ENCODE results near the gene PRELP. TPM values are rescaled to one million over a fixed set of nuclear protein-coding genes. Genes with fewer than 3 reads are reported as not detected.

PRELP gene
- total RNA-seq, 1 experiment from 2014 or later = not detected

DNA sequence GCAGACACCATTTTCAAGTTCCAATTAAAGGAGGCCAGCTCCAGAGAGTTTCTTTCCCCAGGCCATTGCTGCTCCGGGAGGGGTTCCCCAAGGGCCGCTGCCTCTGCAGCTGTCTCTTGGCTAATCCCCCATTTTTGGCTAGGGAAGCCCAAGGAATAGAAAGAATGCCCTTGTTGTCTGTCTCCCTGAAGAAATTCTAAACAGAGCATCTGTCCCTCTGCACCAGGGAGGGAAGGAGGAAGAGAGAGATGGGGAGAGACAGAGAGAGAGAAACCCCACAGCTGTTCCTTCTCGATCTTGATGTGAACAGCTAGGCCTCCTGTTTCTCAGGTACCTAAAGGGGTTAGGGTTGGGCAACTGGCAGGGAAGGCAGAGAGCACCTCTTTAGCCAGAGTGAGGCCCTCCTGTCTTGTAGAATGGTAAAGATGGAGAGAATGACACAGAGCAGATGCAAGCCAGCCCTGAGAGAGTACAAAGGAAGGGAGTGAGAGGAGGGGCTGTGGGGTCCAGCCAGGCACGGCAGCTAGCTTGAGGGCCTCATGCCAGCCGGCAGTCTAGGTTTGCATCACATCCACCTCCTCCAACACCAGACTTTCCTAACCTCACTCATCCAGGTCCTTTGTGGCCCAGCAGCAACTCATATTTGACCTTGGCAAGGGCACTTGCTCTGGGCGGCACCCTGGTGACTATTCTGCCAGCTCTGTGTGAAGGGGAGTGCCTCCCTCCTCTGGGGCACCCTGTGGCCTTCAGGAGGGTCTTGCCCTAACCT lies 31.4 kb downstream of the PRELP start:
- Mint-ChIP-seq H3K27me3 (ENCODE audit: insufficient read depth, unreplicated experiment) (peaks cover 8% of the 10 kb centered on the region), H3K9me3 (ENCODE audit: unreplicated experiment) (no peaks in the 10 kb centered on the region), H3K36me3 (ENCODE audit: insufficient read depth, unreplicated experiment) (no peaks in the 10 kb centered on the region), H3K4me3 (ENCODE audit: unreplicated experiment) (no peak overlapping the region), H3K27ac (ENCODE audit: unreplicated experiment) (no peak overlapping the region), H3K4me1 (ENCODE audit: low read depth, unreplicated experiment) (peaks cover 10% of the 10 kb centered on the region)
- H3K36me3 ChIP-seq (ENCODE audit: control insufficient read depth, insufficient read depth, low read length) = no peaks in the 10 kb centered on the region
- TF ChIP-seq, protein P1, sequence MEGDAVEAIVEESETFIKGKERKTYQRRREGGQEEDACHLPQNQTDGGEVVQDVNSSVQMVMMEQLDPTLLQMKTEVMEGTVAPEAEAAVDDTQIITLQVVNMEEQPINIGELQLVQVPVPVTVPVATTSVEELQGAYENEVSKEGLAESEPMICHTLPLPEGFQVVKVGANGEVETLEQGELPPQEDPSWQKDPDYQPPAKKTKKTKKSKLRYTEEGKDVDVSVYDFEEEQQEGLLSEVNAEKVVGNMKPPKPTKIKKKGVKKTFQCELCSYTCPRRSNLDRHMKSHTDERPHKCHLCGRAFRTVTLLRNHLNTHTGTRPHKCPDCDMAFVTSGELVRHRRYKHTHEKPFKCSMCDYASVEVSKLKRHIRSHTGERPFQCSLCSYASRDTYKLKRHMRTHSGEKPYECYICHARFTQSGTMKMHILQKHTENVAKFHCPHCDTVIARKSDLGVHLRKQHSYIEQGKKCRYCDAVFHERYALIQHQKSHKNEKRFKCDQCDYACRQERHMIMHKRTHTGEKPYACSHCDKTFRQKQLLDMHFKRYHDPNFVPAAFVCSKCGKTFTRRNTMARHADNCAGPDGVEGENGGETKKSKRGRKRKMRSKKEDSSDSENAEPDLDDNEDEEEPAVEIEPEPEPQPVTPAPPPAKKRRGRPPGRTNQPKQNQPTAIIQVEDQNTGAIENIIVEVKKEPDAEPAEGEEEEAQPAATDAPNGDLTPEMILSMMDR (IDR thresholded peaks at IDR 0.05; ENCODE audit: insufficient read depth in 1 of 2, low read depth in 1 of 2, low read length in 1 of 2, severe bottlenecking in 1 of 2, unreplicated experiment in 1 of 2) = no peak
- intact Hi-C loops (cut with micrococcal nuclease; ENCODE audit: unreplicated experiment) = loop anchor here (10.0 kb wide), 1 partner anchor 88 kb away; no protein-coding TSS in a partner anchor
- POLR2A ChIA-PET = no interaction called here
- CTCF ChIA-PET = interaction anchor here (0.7 to 1.4 kb wide), 2 partner anchors 186 to 195 kb away, joined by 3 to 5 read pairs; no protein-coding TSS in a partner anchor
- H3K27me3 ChIP-seq (replicated peaks; ENCODE audit: control insufficient read depth, insufficient read depth, low read length) = no peaks in the 10 kb centered on the region
- peaks cover 11% of the 10 kb centered on the region for H3K4me1 ChIP-seq
- no TSS peak for BruUV-seq (replicated peaks)
- no peaks in the 10 kb centered on the region for H3K9me3 ChIP-seq
- DNase-seq = no peak
- H3K4me3 ChIP-seq (ENCODE audit: low read depth, low read length) = no peak overlapping the region

DNA sequence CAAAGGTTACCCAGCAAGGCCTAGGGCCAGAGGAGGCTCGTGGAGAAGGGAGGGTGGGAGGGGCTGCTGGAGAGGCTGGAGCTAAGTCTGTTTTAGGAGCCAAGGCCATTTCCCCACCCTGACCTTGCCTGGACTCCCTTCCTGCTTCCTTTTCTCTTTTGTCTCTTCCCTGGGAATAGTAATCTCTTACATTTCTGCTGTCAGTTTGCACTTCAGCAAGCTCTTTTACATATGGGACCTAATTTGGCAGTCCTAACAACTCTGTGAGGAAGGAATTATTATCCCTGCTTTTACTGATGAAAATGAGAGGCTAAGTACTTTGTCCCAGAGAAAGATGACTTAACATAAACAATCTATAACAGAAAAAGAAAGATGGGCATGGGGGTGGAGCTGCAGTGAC lies 32.2 kb downstream of the PRELP start:
- peaks cover 17% of the 10 kb centered on the region for H3K4me1 Mint-ChIP-seq (ENCODE audit: low read depth, unreplicated experiment)
- intact Hi-C loops (cut with micrococcal nuclease; ENCODE audit: unreplicated experiment) = loop anchor here (10.0 kb wide), 1 partner anchor 87 kb away; no protein-coding TSS in a partner anchor
- Histone ChIP-seq H3K27me3 (replicated peaks; ENCODE audit: control insufficient read depth, insufficient read depth, low read length) (no peaks in the 10 kb centered on the region), H3K4me3 (ENCODE audit: low read depth, low read length) (no peak overlapping the region), H3K36me3 (ENCODE audit: control insufficient read depth, insufficient read depth, low read length) (no peaks in the 10 kb centered on the region), H3K9me3 (no peaks in the 10 kb centered on the region), H3K4me1 (peaks cover 18% of the 10 kb centered on the region)
- H3K27me3 Mint-ChIP-seq (ENCODE audit: insufficient read depth, unreplicated experiment) = peaks cover 7% of the 10 kb centered on the region
- DNase-seq = no peak
- no peak overlapping the region for H3K27ac Mint-ChIP-seq (ENCODE audit: unreplicated experiment)
- BruUV-seq (replicated peaks) = no TSS peak
- TF ChIP-seq, protein P1 (IDR thresholded peaks at IDR 0.05; ENCODE audit: insufficient read depth in 1 of 2, low read depth in 1 of 2, low read length in 1 of 2, severe bottlenecking in 1 of 2, unreplicated experiment in 1 of 2) = no peak
- ChIA-PET POLR2A (no interaction called here), CTCF (interaction anchor here (0.6 to 1.4 kb wide), 3 partner anchors 44 to 194 kb away, joined by 3 to 7 read pairs (median 3); no protein-coding TSS in a partner anchor)
- H3K4me3 Mint-ChIP-seq (ENCODE audit: unreplicated experiment) = no peak overlapping the region
- H3K36me3 Mint-ChIP-seq (ENCODE audit: insufficient read depth, unreplicated experiment) = no peaks in the 10 kb centered on the region
- H3K9me3 Mint-ChIP-seq (ENCODE audit: unreplicated experiment) = no peaks in the 10 kb centered on the region

DNA sequence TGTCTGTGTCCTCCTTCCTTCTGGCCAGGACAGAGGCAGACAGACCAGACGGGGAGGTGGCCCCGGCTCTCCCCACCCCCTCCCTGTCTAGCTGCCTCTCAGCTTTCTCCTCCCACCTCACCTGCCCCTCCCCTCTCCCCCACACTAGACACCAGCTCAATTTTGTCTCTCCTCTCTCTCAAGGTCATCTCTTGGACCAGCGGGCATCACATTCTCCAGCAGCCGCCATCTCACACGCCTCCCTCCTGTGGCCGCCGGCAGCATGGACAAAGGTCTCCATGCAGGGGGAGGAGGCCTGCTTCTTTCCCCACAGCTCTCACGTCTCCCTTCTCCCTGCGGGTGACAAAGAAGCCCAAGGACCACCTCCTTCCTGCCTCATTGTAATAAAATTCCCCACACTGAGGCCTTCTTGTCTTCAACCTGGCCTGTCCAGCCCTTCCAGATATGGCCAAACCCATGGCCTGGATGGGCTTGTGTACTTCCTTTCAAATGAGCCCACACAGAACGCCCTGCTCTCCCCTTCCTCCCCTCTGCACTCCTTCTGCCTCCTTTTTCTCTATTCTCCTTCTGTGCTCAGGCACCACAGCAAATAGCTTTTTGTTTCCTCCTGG lies 33.0 kb downstream of the PRELP start:
- POLR2A ChIA-PET = interaction anchor here (1.0 kb wide), 1 partner anchor 10 kb away, joined by 4 read pairs; no protein-coding TSS in a partner anchor
- TF ChIP-seq, protein P1 (IDR thresholded peaks at IDR 0.05; ENCODE audit: insufficient read depth in 1 of 2, low read depth in 1 of 2, low read length in 1 of 2, severe bottlenecking in 1 of 2, unreplicated experiment in 1 of 2) = no peak
- H3K27me3 Mint-ChIP-seq (ENCODE audit: insufficient read depth, unreplicated experiment) = peaks cover 3% of the 10 kb centered on the region
- Histone ChIP-seq H3K4me1 (peaks cover 26% of the 10 kb centered on the region), H3K27me3 (replicated peaks; ENCODE audit: control insufficient read depth, insufficient read depth, low read length) (no peaks in the 10 kb centered on the region), H3K9me3 (no peaks in the 10 kb centered on the region), H3K4me3 (ENCODE audit: low read depth, low read length) (no peak overlapping the region), H3K36me3 (ENCODE audit: control insufficient read depth, insufficient read depth, low read length) (no peaks in the 10 kb centered on the region)
- CTCF ChIA-PET = interaction anchor here (0.6 to 1.4 kb wide), 4 partner anchors 43 to 194 kb away, joined by 3 to 7 read pairs (median 4); no protein-coding TSS in a partner anchor
- H3K4me3 Mint-ChIP-seq (ENCODE audit: unreplicated experiment) = no peak overlapping the region
- no TSS peak for BruUV-seq (replicated peaks)
- no peak overlapping the region for H3K27ac Mint-ChIP-seq (ENCODE audit: unreplicated experiment)
- H3K4me1 Mint-ChIP-seq (ENCODE audit: low read depth, unreplicated experiment) = peaks cover 22% of the 10 kb centered on the region
- H3K9me3 Mint-ChIP-seq (ENCODE audit: unreplicated experiment) = no peaks in the 10 kb centered on the region
- H3K36me3 Mint-ChIP-seq (ENCODE audit: insufficient read depth, unreplicated experiment) = no peaks in the 10 kb centered on the region
- no peak for DNase-seq
- intact Hi-C loops (cut with micrococcal nuclease; ENCODE audit: unreplicated experiment) = loop anchor here (10.0 kb wide), 1 partner anchor 86 kb away; no protein-coding TSS in a partner anchor
